NB4 (cell line): ENCODE measurements around the gene VANGL1.
A peak's percentile ranks its signal among the peaks of the same experiment; 100 is the strongest.

Experiments
- DNase-seq: peaks from one replicate; pipeline ENCODE4 v3.0.0; 2010; ENCODE audit warnings: low read depth
- H3K4me3 ChIP-seq: one replicate; pipeline ENCODE4 v1.5.1; 2011; ENCODE audit warnings: mild to moderate bottlenecking, low read depth, low read length, moderate library complexity
- MYC ChIP-seq: IDR thresholded peaks from 2 replicates; pipeline ENCODE4 v1.6.1; 2011; ENCODE audit warnings: low read depth, low read length
- POLR2A ChIP-seq: IDR thresholded peaks from 2 replicates; pipeline ENCODE4 v1.6.1; 2011; ENCODE audit warnings: mild to moderate bottlenecking; ENCODE audit not compliant: insufficient read length; ENCODE audit errors: extremely low read depth
- TF ChIP-seq, protein P1 (sequence below): IDR thresholded peaks from 2 replicates; pipeline ENCODE4 v1.6.1; 2011; ENCODE audit warnings: low read depth, low read length
- TF ChIP-seq, protein P2 (sequence below): IDR thresholded peaks from one replicate; pipeline ENCODE4 v1.5.1; 2012; ENCODE audit warnings: low read depth, low read length

Gene VANGL1

DNA sequence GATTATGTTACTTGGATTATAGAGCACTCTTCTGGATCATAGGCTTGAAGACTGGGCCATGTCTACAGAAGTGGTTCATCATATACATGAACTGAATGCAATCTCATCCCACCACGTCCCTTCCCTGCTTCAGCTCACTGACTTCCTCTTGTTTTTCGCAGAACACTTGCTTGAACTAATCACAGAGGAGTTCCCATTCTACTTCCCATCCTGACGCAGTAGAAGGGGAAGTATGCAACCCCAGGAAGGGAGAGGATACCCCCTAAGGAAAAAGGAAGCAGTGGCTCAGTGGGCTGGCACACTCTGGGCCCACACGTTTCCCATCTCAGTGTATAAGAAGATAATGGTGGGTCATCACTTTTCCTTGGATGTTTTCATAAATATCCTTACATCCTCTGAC is 90.5 kb downstream of the VANGL1 start:
- no peak overlapping the region for H3K4me3 ChIP-seq
- TF ChIP-seq MYC (no peak), POLR2A (no peak)
- TF ChIP-seq, protein P1, sequence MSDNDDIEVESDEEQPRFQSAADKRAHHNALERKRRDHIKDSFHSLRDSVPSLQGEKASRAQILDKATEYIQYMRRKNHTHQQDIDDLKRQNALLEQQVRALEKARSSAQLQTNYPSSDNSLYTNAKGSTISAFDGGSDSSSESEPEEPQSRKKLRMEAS, result no peak
- TF ChIP-seq, protein P2, sequence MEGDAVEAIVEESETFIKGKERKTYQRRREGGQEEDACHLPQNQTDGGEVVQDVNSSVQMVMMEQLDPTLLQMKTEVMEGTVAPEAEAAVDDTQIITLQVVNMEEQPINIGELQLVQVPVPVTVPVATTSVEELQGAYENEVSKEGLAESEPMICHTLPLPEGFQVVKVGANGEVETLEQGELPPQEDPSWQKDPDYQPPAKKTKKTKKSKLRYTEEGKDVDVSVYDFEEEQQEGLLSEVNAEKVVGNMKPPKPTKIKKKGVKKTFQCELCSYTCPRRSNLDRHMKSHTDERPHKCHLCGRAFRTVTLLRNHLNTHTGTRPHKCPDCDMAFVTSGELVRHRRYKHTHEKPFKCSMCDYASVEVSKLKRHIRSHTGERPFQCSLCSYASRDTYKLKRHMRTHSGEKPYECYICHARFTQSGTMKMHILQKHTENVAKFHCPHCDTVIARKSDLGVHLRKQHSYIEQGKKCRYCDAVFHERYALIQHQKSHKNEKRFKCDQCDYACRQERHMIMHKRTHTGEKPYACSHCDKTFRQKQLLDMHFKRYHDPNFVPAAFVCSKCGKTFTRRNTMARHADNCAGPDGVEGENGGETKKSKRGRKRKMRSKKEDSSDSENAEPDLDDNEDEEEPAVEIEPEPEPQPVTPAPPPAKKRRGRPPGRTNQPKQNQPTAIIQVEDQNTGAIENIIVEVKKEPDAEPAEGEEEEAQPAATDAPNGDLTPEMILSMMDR, result no peak
- peak; percentile 14 for DNase-seq

DNA sequence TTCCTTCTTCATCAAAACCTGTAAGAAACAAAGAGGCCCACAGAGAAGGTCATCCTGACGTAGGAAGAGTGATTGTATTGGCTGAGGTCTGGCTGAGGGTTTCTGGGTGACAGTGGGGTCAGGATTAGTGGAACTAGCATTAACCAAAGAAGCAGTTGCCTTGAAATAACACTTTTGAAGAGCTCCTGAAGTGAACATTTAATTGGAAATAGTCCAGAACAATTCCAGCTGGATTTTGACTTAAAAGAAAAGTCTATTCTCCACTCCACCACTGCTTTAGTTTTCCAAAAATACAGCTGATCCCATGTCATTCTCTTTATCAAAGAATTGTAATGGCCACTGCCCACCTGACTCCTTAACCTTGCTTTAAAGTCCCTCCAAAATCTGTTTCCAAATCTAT is 99.0 kb downstream of the VANGL1 start:
- TF ChIP-seq MYC, result no peak
- TF ChIP-seq, protein P1, result no peak
- no peak for TF ChIP-seq POLR2A
- TF ChIP-seq, protein P2, result no peak

DNA sequence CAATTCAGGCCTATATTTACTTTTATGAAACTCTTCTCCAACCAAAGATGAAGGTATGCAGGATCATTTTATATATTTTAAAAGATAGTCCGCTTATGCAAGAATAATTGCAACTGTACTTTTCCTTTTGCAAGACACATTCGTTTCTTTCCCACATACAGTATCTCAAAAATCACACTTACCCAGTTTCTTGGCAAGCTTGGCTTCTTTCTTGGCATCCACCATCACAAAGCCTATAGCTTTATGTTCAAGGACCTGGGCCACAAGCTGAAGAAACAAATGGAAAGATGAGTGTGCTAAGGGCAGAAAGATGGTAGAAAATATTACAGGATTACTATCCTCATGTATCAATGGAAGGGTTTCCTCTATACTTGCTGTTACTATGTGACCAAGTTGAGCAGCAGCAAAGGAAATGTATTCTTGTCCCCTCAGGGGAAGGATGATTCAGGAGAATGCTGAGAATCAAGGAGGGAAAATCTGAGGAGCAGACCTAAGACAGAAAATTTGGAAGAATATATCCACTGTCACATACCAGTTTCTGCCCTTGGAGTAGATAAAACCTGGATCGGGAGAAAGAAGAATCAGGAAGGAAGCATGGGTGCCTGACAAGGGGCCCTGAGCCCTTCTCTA is 103.0 kb downstream of the VANGL1 start:
- TF ChIP-seq, protein P2, result no peak
- TF ChIP-seq, protein P1, result no peak
- no peak overlapping the region for H3K4me3 ChIP-seq
- no peak for DNase-seq

More for the DNA sequence above, 99.0 kb downstream of the VANGL1 start:
- H3K4me3 ChIP-seq, result no peak overlapping the region
- DNase-seq, result no peak

DNA sequence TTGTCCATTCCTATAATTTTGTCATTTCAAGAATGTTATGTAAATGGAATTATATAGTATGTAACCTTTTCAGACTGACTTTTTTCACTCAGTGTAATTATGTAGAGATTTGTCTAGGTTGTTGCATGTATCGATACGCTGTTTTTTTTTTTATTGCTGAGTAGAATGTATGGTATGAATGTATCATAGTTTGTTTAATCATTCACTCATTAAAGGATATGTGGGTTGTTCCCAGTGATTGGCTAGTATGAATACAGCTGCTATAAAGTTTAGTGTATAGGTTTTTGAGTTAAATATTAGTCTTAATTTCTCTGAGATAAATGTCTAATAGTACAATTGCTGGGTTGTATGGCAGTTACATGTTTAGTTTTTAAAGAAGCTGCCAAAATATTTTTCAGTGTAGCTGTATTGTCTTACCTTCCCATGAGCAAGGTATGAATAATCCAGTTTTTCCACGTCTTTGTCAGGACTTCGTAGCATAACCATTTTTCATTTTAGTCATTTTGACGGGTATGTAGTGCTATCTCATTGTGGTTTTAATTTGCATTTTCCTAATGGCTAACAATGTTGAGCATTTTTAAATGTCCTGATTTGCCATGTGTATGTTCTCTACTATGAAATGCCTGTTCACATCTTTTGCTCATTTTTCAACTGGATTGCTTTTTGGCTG is 104.4 kb downstream of the VANGL1 start:
- TF ChIP-seq, protein P1, result no peak
- no peak for TF ChIP-seq MYC
- TF ChIP-seq, protein P2, result no peak
- TF ChIP-seq POLR2A, result no peak

More for the DNA sequence above, 104.4 kb downstream of the VANGL1 start:
- no peak overlapping the region for H3K4me3 ChIP-seq
- no peak for DNase-seq
